ENCODE data around the gene BBS9.

BBS9 gene

DNA sequence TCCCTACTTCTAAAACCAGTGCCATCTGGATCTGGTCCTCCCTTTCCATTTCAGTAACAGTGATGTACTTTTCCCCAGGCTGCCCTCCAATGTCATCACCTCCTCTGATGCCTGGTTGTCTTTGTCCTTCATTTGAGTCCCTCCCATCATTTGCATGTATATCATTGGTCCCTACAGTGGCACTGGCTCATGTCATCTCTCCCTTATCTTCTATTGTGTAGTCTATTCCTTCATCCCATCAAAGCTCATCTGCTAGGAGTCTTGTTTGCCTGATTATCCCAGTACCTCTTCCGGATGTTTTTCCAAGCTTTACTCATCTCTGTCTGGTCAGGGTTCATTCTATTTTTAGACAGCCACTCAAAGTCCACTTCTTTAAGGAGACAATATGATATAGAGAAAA lies 483.1 kb downstream of the BBS9 start:
- Histone ChIP-seq H3K27me3 (ENCODE audit: insufficient read depth, low read depth) (no peaks in the 10 kb centered on the region), H3K36me3 (ENCODE audit: insufficient read depth) (no peaks in the 10 kb centered on the region), H2AFZ (ENCODE audit: low read depth) (no peak overlapping the region), H3K79me2 (ENCODE audit: insufficient read depth, low read depth) (no peaks in the 10 kb centered on the region), H3K9ac (no peak overlapping the region), H3K4me2 (no peak overlapping the region), H3K4me1 (ENCODE audit: low read depth, poor library complexity, severe bottlenecking) (peaks cover 41% of the 10 kb centered on the region), H3K4me3 (IDR thresholded peaks at IDR 0.05; ENCODE audit: insufficient read depth, low read depth, low read length) (no peak overlapping the region), H4K20me1 (ENCODE audit: insufficient read depth) (no peaks in the 10 kb centered on the region), H3K27ac (no peak overlapping the region)
- TF ChIP-seq CTCF (conservative IDR thresholded peaks at IDR 0.05; ENCODE audit: low read depth, low read length) = no peak

DNA sequence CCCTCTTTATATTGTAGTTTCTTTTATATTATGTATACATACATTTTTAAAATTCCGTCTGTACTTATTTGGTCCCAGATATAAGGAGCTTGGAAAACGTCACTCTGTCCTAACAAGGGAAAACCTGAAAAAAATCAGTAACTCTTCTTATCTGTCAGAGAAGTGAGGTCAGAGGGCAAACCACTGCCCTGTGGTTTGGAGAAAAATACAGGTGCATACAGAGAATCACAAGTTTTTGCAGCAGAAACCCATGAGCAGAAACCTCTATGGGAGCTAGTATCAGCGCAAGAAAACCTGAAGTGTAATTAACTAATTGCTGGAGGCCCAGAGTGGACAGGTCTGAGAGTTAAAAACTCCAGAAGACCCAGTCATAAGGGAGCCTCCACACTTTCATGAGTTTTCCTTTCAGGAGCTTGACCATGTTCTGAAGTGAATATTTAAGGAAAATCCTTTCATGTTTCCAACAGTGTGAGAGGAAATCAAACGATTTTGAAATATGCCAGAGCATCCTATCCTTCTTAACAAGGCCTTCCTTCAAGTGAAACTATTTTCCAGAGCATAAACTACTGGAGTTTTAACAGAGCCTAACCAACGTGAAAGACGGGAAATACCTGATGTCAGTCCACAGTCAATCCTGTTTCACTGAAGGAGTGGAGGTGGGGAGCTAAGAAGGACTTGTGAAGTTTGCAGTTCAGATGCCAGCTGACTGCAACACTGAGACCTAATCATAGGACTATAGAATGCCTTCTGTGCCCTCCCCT lies 485.2 kb downstream of the BBS9 start:
- Histone ChIP-seq H3K27me3 (ENCODE audit: insufficient read depth, low read depth) (no peaks in the 10 kb centered on the region), H3K36me3 (ENCODE audit: insufficient read depth) (no peaks in the 10 kb centered on the region), H3K4me3 (IDR thresholded peaks at IDR 0.05; ENCODE audit: insufficient read depth, low read depth, low read length) (no peak overlapping the region), H3K4me1 (ENCODE audit: low read depth, poor library complexity, severe bottlenecking) (peaks cover 41% of the 10 kb centered on the region), H3K27ac (peak overlapping the region; percentile 40; the same call in 1 of the 2 replicates), H3K79me2 (ENCODE audit: insufficient read depth, low read depth) (no peaks in the 10 kb centered on the region), H2AFZ (ENCODE audit: low read depth) (peak overlapping the region; percentile 1; the same call in 1 of the 2 replicates), H3K4me2 (peak overlapping the region; percentile 49), H3K9ac (no peak overlapping the region), H4K20me1 (ENCODE audit: insufficient read depth) (no peaks in the 10 kb centered on the region)
- no peak for TF ChIP-seq CTCF (conservative IDR thresholded peaks at IDR 0.05; ENCODE audit: low read depth, low read length)

DNA sequence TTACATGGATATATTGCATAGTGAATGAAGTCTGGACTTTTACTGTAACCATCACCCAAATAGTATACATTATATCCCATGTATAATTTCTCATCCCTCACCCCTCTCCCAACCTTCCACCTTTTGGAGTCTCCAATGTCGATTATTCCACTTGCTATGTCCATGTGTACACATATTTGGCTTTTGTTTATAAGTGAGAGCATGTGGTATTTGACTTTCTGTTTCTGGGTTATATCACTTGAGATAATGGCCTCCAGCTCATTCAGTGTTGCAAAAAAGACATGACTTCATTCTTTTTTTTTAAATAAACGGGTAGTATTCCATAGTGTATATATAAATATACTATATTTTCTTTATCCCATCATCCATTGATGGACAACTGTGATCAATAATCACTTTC lies 487.4 kb downstream of the BBS9 start:
- no peak for TF ChIP-seq CTCF (conservative IDR thresholded peaks at IDR 0.05; ENCODE audit: low read depth, low read length)
- Histone ChIP-seq H4K20me1 (ENCODE audit: insufficient read depth) (no peaks in the 10 kb centered on the region), H3K4me3 (IDR thresholded peaks at IDR 0.05; ENCODE audit: insufficient read depth, low read depth, low read length) (no peak overlapping the region)

DNA sequence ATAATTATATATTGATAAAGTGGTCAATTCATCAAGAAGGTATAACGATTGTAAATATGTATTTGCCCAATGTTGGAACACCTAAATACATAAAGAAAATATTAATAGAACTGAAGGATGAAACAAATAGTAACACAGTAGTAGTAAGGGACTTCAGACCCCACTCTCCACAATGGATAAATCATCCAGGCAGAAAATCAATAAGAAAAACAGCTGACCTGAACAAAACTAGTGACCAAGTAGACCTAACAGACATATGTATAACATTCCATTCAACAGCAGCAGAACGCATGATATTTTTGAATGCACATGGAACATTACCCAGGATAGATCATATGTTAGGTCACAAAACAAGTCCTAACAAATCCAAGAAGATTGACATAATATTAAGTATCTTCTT lies 489.9 kb downstream of the BBS9 start:
- no peaks in the 10 kb centered on the region for H3K36me3 ChIP-seq (ENCODE audit: insufficient read depth)
- no peaks in the 10 kb centered on the region for H3K27me3 ChIP-seq (ENCODE audit: insufficient read depth, low read depth)
- H2AFZ ChIP-seq (ENCODE audit: low read depth) = no peak overlapping the region
- no peak overlapping the region for H3K9ac ChIP-seq
- H3K4me2 ChIP-seq = no peak overlapping the region
- no peak for TF ChIP-seq CTCF (conservative IDR thresholded peaks at IDR 0.05; ENCODE audit: low read depth, low read length)
- H3K27ac ChIP-seq = no peak overlapping the region
- H4K20me1 ChIP-seq (ENCODE audit: insufficient read depth) = no peaks in the 10 kb centered on the region
- no peaks in the 10 kb centered on the region for H3K79me2 ChIP-seq (ENCODE audit: insufficient read depth, low read depth)
- no peak overlapping the region for H3K4me3 ChIP-seq (IDR thresholded peaks at IDR 0.05; ENCODE audit: insufficient read depth, low read depth, low read length)
- H3K4me1 ChIP-seq (ENCODE audit: low read depth, poor library complexity, severe bottlenecking) = peaks cover 24% of the 10 kb centered on the region

More for the DNA sequence above, 487.4 kb downstream of the BBS9 start:
- Histone ChIP-seq H3K27me3 (ENCODE audit: insufficient read depth, low read depth) (no peaks in the 10 kb centered on the region), H3K27ac (no peak overlapping the region), H3K4me2 (no peak overlapping the region), H2AFZ (ENCODE audit: low read depth) (no peak overlapping the region), H3K36me3 (ENCODE audit: insufficient read depth) (no peaks in the 10 kb centered on the region), H3K79me2 (ENCODE audit: insufficient read depth, low read depth) (no peaks in the 10 kb centered on the region), H3K9ac (no peak overlapping the region), H3K4me1 (ENCODE audit: low read depth, poor library complexity, severe bottlenecking) (peaks cover 41% of the 10 kb centered on the region)

Measured in KMS-11 (cell line).